ENCODE results near the gene NDUFB8.

Gene NDUFB8

DNA sequence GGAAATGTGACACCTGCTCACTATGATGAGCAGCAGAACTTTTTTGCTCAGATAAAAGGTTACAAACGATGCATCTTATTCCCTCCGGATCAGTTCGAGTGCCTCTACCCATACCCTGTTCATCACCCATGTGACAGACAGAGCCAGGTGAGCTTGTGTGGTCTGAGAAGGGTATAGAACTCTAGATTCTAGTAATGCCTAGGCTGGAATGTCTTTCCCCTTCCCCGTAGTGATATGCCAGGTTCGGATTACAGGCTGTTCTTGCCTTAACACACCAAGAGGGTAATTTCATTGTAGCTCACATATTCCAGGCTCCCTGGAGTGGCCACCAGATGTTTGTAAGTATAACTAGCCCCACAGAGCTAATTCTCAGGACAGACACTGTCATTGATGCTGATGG, 15.3 kb upstream of the NDUFB8 start:
- TF ChIP-seq SIN3A (IDR thresholded peaks at IDR 0.05; ENCODE audit: borderline replicate concordance, insufficient read depth, low read length): no peak
- TF ChIP-seq, protein P1, sequence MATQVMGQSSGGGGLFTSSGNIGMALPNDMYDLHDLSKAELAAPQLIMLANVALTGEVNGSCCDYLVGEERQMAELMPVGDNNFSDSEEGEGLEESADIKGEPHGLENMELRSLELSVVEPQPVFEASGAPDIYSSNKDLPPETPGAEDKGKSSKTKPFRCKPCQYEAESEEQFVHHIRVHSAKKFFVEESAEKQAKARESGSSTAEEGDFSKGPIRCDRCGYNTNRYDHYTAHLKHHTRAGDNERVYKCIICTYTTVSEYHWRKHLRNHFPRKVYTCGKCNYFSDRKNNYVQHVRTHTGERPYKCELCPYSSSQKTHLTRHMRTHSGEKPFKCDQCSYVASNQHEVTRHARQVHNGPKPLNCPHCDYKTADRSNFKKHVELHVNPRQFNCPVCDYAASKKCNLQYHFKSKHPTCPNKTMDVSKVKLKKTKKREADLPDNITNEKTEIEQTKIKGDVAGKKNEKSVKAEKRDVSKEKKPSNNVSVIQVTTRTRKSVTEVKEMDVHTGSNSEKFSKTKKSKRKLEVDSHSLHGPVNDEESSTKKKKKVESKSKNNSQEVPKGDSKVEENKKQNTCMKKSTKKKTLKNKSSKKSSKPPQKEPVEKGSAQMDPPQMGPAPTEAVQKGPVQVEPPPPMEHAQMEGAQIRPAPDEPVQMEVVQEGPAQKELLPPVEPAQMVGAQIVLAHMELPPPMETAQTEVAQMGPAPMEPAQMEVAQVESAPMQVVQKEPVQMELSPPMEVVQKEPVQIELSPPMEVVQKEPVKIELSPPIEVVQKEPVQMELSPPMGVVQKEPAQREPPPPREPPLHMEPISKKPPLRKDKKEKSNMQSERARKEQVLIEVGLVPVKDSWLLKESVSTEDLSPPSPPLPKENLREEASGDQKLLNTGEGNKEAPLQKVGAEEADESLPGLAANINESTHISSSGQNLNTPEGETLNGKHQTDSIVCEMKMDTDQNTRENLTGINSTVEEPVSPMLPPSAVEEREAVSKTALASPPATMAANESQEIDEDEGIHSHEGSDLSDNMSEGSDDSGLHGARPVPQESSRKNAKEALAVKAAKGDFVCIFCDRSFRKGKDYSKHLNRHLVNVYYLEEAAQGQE (IDR thresholded peaks at IDR 0.05; ENCODE audit: insufficient read depth in 1 of 2, low read depth in 2 of 2, low read length in 2 of 2): no peak
- no peak for TF ChIP-seq POLR2AphosphoS5 (IDR thresholded peaks at IDR 0.05; ENCODE audit: low read depth, low read length)
- no peak for TF ChIP-seq FOXP2 (optimal IDR thresholded peaks at IDR 0.05; ENCODE audit: borderline replicate concordance, extremely low read depth, extremely low read length, insufficient read depth)
- no peak for TF ChIP-seq TAF1 (IDR thresholded peaks at IDR 0.05; ENCODE audit: borderline replicate concordance, insufficient read depth, low read length)

DNA sequence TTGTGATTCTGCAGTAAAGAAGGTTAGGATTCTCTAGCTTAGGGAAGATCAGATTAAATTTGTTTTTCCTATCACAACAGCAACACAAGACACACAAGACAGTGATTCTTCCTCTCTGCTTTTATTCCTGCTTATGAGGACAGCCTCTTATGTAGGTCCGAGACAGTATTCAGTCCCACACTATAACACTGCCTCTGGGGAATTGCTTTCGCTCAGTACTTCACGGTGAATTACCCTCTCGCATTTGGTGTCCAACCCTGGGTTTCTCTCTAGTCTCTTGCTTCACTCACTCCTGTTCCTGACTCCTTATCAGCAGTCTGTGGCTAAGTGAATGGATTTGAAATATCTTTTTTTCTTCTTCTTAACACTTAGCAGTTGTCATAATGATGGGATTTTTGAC, 7.8 kb upstream of the NDUFB8 start:
- TF ChIP-seq TAF1 (IDR thresholded peaks at IDR 0.05; ENCODE audit: borderline replicate concordance, insufficient read depth, low read length) (no peak), POLR2AphosphoS5 (IDR thresholded peaks at IDR 0.05; ENCODE audit: low read depth, low read length) (no peak)

DNA sequence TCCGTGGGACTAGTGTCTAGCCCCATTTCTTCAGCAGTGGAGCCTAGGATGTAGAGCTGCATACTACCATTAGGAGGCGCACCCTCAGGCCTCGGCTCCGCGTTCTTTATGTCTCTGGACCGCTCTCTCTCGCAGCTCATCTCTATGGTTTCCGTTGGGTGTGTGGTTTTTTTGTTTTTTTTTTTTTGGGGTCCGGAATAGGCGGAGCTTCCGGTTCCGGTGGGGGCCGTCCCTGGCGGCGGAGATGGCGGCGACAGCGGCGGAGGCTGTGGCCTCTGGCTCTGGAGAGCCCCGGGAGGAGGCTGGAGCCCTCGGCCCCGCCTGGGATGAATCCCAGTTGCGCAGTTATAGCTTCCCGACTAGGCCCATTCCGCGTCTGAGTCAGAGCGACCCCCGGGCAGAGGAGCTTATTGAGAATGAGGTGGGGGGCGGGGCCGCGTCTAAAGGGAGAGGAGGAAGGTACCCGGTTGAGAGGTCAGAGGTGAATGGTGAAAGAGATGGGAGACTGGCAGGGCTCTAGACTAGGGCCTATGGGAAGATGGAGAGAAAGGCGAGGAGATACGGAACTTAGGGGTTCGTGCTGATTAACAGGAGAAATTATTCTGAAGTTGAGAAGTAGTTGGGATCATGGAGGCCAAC, 6.2 kb upstream of the NDUFB8 start, which contains the start of gene HIF1AN:
Gene HIF1AN, plus strand, starts transcription at position 229 of the 639 bp plus-strand sequence. Its CDS starts 16 bp downstream, at position 245.
- no peak for TF ChIP-seq SIN3A (IDR thresholded peaks at IDR 0.05; ENCODE audit: borderline replicate concordance, insufficient read depth, low read length)
- TF ChIP-seq, protein P1 (IDR thresholded peaks at IDR 0.05; ENCODE audit: insufficient read depth in 1 of 2, low read depth in 2 of 2, low read length in 2 of 2): no peak
- TF ChIP-seq POLR2AphosphoS5 (IDR thresholded peaks at IDR 0.05; ENCODE audit: low read depth, low read length): peak; percentile 71; the same call in 1 of the 2 replicates
- TF ChIP-seq FOXP2 (optimal IDR thresholded peaks at IDR 0.05; ENCODE audit: borderline replicate concordance, extremely low read depth, extremely low read length, insufficient read depth): peak; percentile 44
- peak; percentile 65; the same call in 1 of the 2 replicates for TF ChIP-seq TAF1 (IDR thresholded peaks at IDR 0.05; ENCODE audit: borderline replicate concordance, insufficient read depth, low read length)

DNA sequence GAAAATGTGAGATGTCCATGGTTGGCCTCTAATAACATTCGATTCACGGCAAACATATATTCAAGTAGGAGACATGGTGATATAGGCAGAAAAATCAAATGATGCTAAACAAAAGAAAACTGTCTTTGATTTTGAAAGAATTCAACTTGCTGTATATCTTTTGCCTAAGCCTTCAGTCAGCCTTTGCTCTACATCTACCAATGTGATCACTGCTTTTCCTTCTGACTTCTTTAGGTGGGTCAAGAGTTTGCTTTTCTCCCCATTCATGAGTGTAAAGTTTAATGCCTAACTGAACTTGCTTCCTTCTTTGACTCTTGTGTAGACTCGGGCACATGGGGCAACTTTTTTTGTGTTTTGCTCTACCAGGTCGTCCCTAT, 5.7 kb upstream of the NDUFB8 start:
- TF ChIP-seq TAF1 (IDR thresholded peaks at IDR 0.05; ENCODE audit: borderline replicate concordance, insufficient read depth, low read length): no peak
- TF ChIP-seq, protein P1 (IDR thresholded peaks at IDR 0.05; ENCODE audit: insufficient read depth in 1 of 2, low read depth in 2 of 2, low read length in 2 of 2): no peak
- TF ChIP-seq SIN3A (IDR thresholded peaks at IDR 0.05; ENCODE audit: borderline replicate concordance, insufficient read depth, low read length): no peak
- TF ChIP-seq FOXP2 (optimal IDR thresholded peaks at IDR 0.05; ENCODE audit: borderline replicate concordance, extremely low read depth, extremely low read length, insufficient read depth): no peak

DNA sequence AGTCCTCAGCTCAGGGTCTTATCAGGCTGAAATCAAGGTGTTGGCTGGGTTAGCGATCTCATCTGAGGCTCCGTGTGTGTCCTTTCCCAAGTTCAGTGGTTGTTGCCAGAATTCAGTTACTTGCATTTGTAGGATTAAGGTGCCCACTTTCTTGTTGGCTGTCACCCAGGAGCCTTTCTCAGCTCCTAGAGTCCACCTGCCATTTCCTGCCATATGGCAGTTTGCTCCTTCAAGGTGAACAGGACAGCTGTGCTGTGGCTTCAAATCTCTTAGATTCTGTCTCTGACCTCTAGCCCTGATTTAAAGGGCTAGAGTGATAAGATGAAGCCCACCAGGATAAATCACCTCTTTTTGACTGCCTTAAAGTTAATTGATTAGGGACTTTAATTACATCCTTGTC, 5.1 kb upstream of the NDUFB8 start:
- TF ChIP-seq, protein P1 (IDR thresholded peaks at IDR 0.05; ENCODE audit: insufficient read depth in 1 of 2, low read depth in 2 of 2, low read length in 2 of 2): no peak
- no peak for TF ChIP-seq TAF1 (IDR thresholded peaks at IDR 0.05; ENCODE audit: borderline replicate concordance, insufficient read depth, low read length)
- no peak for TF ChIP-seq POLR2AphosphoS5 (IDR thresholded peaks at IDR 0.05; ENCODE audit: low read depth, low read length)
- TF ChIP-seq FOXP2 (optimal IDR thresholded peaks at IDR 0.05; ENCODE audit: borderline replicate concordance, extremely low read depth, extremely low read length, insufficient read depth): no peak
- TF ChIP-seq SIN3A (IDR thresholded peaks at IDR 0.05; ENCODE audit: borderline replicate concordance, insufficient read depth, low read length): no peak

Data from PFSK-1 (cell line).